Heart left ventricle (tissue), 16 donors: ENCODE data around the gene FABP7. TPM values are rescaled to one million over a fixed set of nuclear protein-coding genes. Genes with fewer than 3 reads are reported as not detected.

Experiments used
- ATAC-seq, 4 donors: fragments of 200-7000 bp; cut with Tn5 transposase; one replicate each; pipeline ENCODE4 v1.9.1; 2020 to 2022; ENCODE audit warnings: moderate library complexity in 4 of 4, mild to moderate bottlenecking in 3 of 4, moderate number of reproducible peaks in 1 of 4
- DNase-seq, 5 donors: peaks; one replicate each; pipeline ENCODE4 v3.0.0-alpha.2; 2020
- H3K27ac ChIP-seq, 12 donors: fragments of 200-600 bp; sonication (generic) in 4 of 12; one replicate each; pipeline versions ENCODE4 v1.5.0 to v1.8.0; 2016 to 2022; ENCODE audit warnings: mild to moderate bottlenecking in 2 of 12
- H3K27me3 ChIP-seq, 9 donors: fragments of 200-600 bp; sonication (generic) in 2 of 9; one replicate each; pipeline versions ENCODE4 v1.5.1 to v1.8.0; 2016 to 2022; ENCODE audit warnings: mild to moderate bottlenecking in 3 of 9
- H3K36me3 ChIP-seq, 9 donors: fragments of 200-600 bp; sonication (generic) in 2 of 9; one replicate each; pipeline versions ENCODE4 v1.5.0 to v1.8.0; 2018 to 2022; ENCODE audit warnings: mild to moderate bottlenecking in 2 of 9
- H3K4me1 ChIP-seq, 12 donors: fragments of 200-600 bp; sonication (generic) in 4 of 12; one replicate each; pipeline versions ENCODE4 v1.5.0 to v1.8.0; 2016 to 2022; ENCODE audit warnings: mild to moderate bottlenecking in 3 of 12
- H3K4me3 ChIP-seq, 12 donors: fragments of 200-600 bp; sonication (generic) in 4 of 12; one replicate each; pipeline versions ENCODE4 v1.5.0 to v1.8.0; 2017 to 2022; ENCODE audit warnings: mild to moderate bottlenecking in 9 of 12, moderate library complexity in 4 of 12
- H3K9me3 ChIP-seq, 12 donors: fragments of 200-600 bp; sonication (generic) in 4 of 12; one replicate each; pipeline versions ENCODE4 v1.5.0 to v1.8.0; 2016 to 2022; ENCODE audit warnings: mild to moderate bottlenecking in 1 of 12
- POLR2A ChIP-seq, 2 donors: fragments of 450-650 bp; IDR thresholded peaks; one replicate each; pipeline ENCODE4 v1.6.1; 2017; ENCODE audit warnings: antibody characterized with exemption in 2 of 2, mild to moderate bottlenecking in 2 of 2, moderate library complexity in 2 of 2
- WGBS, 4 donors: extraction: QIAGEN DNeasy Blood & Tissue Kit in 2 of 4; methylation state at CpG; one replicate each; pipeline versions ENCODE4 v1.1.5 to v1.1.7; 2013 to 2018; 5-methylcytosine and 5-hydroxymethylcytosine counted together
- intact Hi-C, 10 donors: fragments of 100-400 bp; cut with DNase I; formaldehyde crosslinking; loops; one replicate each; pipeline versions ENCODE4 v1.11.1 to v1.14.2; 2022
- polyA plus RNA-seq, 2 donors: library from polyadenylated mRNA; stranded (reverse); fragments of 200-250 nt; gene quantifications; one replicate each; pipeline ENCODE4 v1.2.3, GENCODE V29; 2013
- total RNA-seq, 9 donors: library from RNA; depleted of rRNA in 2 of 9; stranded (reverse); fragments of >200 nt in 2 of 9; fragmentation: NEBNext Ultra II Directional in 3 of 9; extraction: Animal tissue kit (Norgen Biotek cat#: 25700) in 3 of 9; gene quantifications; one replicate each; pipeline versions ENCODE4 v1.1.0 to v1.2.4, GENCODE V29; 2016 to 2023
- TF ChIP-seq, protein P1 (sequence below), 12 donors: fragments of 200-600 bp; sonication (generic) in 4 of 12; IDR thresholded peaks; one replicate each; pipeline versions ENCODE4 v1.5.0 to v1.8.0; 2018 to 2022; ENCODE audit warnings: antibody characterized with exemption in 12 of 12, mild to moderate bottlenecking in 5 of 12
- donor health status: ischemic (EF 13 %, LVEDD 7.1; RV severe dilation, severe dysfunction).
- donor health status: healthy with polysubstance abuse.
- donor health status: DM: no; HTN: yes; CAD: no.
- donor health status: DM: no; HTN: no; CAD: no.
- donor health status: ischemic (EF 25% LVEDD 6.9; RV normal size, moderate dysfunction).
- donor health status: ischemic (EF 25% LVEDD 5.7; RV mildly dilated, moderate dysfunction).
- donor health status: healthy.
- donor health status: DM: yes; HTN: yes; CAD: no.
- donor health status: ischemic (EF 35%, LVEDD 5.7; RV mildly dilated, moderate dysfunction).
- donor health status: nonischemic (EF 11% LVEDD 7.7; RV severe dilation, severe dysfunction).
- donor health status: DM: yes; HTN: yes; CAD: no.
- donor health status: PGD.
- donor health status: ischemic (EF 29% LVEDD 5.4; RV normal size, mild dysfunction).
- donor health status: nonischemic (EF 23%, LVEDD 6.1; RV moderate dilation, normal function).

FABP7 gene
- total and polyA plus RNA-seq, 11 donors, result 0.17 to 0.61 TPM; not detected in 9

GRCh38 chr6:122799140-122799745 lies 19.7 kb downstream of the FABP7 start:
- DNase-seq, result no peak
- intact Hi-C loops, result no loop called here

DNA sequence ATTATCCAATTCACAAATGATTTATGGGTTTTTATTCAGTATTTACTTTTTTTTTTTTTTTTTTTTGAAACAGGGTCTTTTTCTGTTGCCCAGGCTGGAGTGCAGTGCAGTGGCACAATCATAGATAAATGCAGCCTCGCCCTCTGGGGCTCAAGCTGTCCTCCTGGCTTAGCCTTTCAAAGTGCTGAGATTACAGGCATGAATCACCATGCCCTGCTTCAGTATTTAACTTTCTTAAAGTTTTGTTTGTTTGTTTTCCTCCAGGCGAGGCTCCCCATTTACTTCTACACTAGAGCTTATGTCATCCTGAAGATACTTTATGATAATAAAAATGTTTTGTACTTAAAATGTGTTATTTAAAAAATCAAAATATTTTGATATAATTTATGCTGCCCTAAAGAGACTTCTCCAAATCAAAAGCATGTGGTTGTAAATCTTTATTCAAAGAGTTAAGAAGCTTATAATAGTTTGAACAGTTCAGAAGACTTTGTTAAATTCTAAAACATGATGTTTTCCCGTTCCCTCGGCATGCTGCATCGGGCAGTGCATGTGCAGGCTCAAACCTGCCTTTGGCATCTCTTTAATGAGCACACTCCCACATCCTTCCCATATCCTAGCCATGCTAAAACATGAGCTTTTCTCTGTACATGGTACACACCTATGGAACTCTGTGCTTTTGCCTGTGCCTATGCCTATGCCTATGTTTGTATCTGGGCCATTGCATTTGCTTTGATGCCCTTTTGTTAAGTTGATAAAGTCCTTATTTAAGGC lies 20.6 kb downstream of the FABP7 start:
- Histone ChIP-seq H3K4me3 (no peak overlapping the region), H3K27ac (no peak overlapping the region), H3K36me3 (peaks cover 0 to 11% (median 3%) of the 10 kb centered on the region in 9 donors), H3K27me3 (no peaks in the 10 kb centered on the region), H3K4me1 (peaks cover 0 to 6% (median 0%) of the 10 kb centered on the region in 12 donors), H3K9me3 (no peaks in the 10 kb centered on the region)
- WGBS, 4 donors, result 93 to 97% (median 93%) methylated on average over 5 of the region's 5 CpGs
- TF ChIP-seq, protein P1, sequence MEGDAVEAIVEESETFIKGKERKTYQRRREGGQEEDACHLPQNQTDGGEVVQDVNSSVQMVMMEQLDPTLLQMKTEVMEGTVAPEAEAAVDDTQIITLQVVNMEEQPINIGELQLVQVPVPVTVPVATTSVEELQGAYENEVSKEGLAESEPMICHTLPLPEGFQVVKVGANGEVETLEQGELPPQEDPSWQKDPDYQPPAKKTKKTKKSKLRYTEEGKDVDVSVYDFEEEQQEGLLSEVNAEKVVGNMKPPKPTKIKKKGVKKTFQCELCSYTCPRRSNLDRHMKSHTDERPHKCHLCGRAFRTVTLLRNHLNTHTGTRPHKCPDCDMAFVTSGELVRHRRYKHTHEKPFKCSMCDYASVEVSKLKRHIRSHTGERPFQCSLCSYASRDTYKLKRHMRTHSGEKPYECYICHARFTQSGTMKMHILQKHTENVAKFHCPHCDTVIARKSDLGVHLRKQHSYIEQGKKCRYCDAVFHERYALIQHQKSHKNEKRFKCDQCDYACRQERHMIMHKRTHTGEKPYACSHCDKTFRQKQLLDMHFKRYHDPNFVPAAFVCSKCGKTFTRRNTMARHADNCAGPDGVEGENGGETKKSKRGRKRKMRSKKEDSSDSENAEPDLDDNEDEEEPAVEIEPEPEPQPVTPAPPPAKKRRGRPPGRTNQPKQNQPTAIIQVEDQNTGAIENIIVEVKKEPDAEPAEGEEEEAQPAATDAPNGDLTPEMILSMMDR (IDR thresholded peaks at IDR 0.05), result no peak
- TF ChIP-seq POLR2A (IDR thresholded peaks at IDR 0.05), result no peak
- DNase-seq (no peak), ATAC-seq (no peak)
- intact Hi-C loops, result no loop called here

More at GRCh38 chr6:122799140-122799745, 19.7 kb downstream of the FABP7 start:
- no peak for ATAC-seq
- H3K27me3 ChIP-seq, result no peaks in the 10 kb centered on the region
- TF ChIP-seq, protein P1 (IDR thresholded peaks at IDR 0.05), result no peak
- TF ChIP-seq POLR2A (IDR thresholded peaks at IDR 0.05), result no peak
- no peaks in the 10 kb centered on the region for H3K9me3 ChIP-seq
- no peak overlapping the region for H3K4me3 ChIP-seq
- WGBS, 4 donors, result 93 to 98% (median 96%) methylated on average over 4 of the region's 4 CpGs
- H3K36me3 ChIP-seq, result peaks cover 0 to 11% (median 0%) of the 10 kb centered on the region in 9 donors
- H3K27ac ChIP-seq, result no peak overlapping the region
- H3K4me1 ChIP-seq, result peaks cover 0 to 6% (median 0%) of the 10 kb centered on the region in 12 donors

DNA sequence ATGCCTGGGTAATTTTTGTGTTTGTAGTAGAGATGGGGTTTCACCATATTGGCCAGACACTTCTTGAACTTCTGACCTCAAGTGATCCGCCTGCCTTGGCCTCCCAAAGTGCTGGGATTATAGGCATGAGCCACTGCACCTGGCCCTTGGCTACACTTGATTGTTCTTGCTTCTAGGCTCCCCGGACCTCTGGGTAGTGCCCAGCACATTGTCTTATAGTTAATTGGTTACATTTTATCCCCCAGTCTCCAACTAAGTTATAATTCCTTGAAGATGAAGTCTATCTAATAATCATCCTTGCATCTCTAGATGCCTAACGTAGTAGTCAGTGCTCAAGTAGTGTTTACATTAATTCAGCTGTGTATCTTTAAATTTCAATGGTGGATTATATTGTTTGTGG lies 21.4 kb downstream of the FABP7 start:
- no peak for DNase-seq
- ATAC-seq, result no peak
- 78 to 92% (median 91%) methylated on average over 3 of the region's 3 CpGs for WGBS, 4 donors
- intact Hi-C loops, result no loop called here
- Histone ChIP-seq H3K27me3 (no peaks in the 10 kb centered on the region), H3K36me3 (peaks cover 0 to 16% (median 10%) of the 10 kb centered on the region in 9 donors), H3K27ac (no peak overlapping the region), H3K4me3 (no peak overlapping the region), H3K4me1 (peaks cover 0 to 6% (median 0%) of the 10 kb centered on the region in 12 donors), H3K9me3 (no peaks in the 10 kb centered on the region)
- TF ChIP-seq, protein P1 (IDR thresholded peaks at IDR 0.05), result no peak
- TF ChIP-seq POLR2A (IDR thresholded peaks at IDR 0.05), result no peak

GRCh38 chr6:122801397-122801796 lies 21.9 kb downstream of the FABP7 start:
- WGBS, 4 donors, result 75 to 85% (median 81%) methylated on average over 1 of the region's 1 CpG
- ATAC-seq, result no peak
- H3K4me1 ChIP-seq, result peaks cover 0 to 6% (median 0%) of the 10 kb centered on the region in 12 donors
- H3K27ac ChIP-seq, result no peak overlapping the region
- H3K27me3 ChIP-seq, result no peaks in the 10 kb centered on the region
- no peak overlapping the region for H3K4me3 ChIP-seq
- intact Hi-C loops, result no loop called here
- H3K9me3 ChIP-seq, result no peaks in the 10 kb centered on the region
- no peak for DNase-seq
- H3K36me3 ChIP-seq, result peaks cover 0 to 19% (median 11%) of the 10 kb centered on the region in 9 donors
- TF ChIP-seq POLR2A (IDR thresholded peaks at IDR 0.05), result no peak
- TF ChIP-seq, protein P1 (IDR thresholded peaks at IDR 0.05), result no peak
